NCI-H128 (cell line): ENCODE results near the gene PPM1H.
"Not testable (repeated sequence)": the region's sequence is repeated elsewhere in the genome, so short reads cannot be mapped to it uniquely, and the experiment has no call there.

Experiments used
- DNase-seq: peaks from one replicate; lab custom pipeline; 2025; ENCODE audit not compliant: unreplicated experiment; lab: John Stamatoyannopoulos, UW

Gene PPM1H, protein sequence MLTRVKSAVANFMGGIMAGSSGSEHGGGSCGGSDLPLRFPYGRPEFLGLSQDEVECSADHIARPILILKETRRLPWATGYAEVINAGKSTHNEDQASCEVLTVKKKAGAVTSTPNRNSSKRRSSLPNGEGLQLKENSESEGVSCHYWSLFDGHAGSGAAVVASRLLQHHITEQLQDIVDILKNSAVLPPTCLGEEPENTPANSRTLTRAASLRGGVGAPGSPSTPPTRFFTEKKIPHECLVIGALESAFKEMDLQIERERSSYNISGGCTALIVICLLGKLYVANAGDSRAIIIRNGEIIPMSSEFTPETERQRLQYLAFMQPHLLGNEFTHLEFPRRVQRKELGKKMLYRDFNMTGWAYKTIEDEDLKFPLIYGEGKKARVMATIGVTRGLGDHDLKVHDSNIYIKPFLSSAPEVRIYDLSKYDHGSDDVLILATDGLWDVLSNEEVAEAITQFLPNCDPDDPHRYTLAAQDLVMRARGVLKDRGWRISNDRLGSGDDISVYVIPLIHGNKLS

DNA sequence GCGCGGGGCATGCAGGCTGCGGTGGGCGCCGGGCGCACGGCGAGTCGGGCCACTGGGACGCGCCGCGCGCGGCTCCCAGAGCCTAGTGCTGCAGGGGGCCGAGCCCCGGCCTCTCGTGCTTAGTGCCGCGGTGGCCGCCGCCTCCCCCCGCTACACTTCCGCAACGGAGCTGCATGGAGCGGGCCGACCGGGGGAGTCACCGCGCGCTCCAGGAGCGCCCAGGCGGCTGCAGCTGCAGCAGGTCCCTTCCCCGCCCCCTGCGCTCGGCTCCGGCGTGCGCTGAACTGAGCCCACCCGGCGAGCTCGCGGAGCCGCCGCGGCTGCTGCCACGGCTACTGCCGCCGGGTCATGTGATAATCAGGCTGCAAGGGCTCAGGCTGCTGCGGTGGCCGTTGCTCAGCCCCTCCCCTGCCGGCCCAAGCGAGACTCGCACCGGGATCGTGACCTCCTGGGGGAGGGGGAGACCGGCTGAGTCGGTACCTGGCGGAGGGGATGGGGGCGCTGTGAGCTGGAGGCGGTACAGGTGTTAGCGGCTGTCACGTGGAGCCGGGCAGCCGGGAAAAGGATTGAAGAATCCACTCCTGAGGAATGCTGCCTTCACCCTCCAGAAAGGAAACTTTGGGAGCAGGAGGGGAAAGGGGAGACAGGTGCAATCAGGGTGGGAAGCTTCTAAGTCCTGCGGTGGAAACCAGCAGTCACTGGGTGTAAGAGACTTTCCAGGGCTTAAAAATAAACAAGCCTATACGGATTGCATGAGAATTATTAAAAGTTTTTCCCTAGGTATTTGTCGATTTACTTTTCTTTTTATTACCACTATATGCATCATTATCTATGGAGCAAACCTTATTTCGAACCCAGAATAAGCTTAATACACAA lies at the start of gene PPM1H:
TSS of gene PPM1H (minus strand) at position 352 of the 876 bp plus-strand sequence. CDS start 414 bp downstream, outside the sequence.
- DNase-seq, result peak; percentile 59

DNA sequence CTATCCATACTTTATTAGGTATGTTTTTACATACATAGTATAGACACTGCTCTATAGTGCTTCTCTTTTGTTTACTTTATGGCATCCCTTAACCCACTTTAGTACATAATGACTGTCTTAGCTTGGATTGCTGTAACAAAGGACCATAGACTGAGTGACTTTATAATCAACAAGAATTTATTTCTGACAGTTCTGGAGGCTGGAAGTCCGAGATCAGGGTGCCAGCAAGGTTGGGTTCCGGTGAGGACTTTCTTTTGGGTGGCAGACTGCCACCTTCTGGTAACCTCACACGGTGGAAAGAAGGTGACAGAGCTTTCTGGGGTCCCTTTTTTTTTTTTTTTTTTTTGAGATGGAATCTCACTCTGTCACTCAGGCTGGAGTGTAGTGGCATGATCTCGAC lies 48.6 kb upstream of the PPM1H start:
- DNase-seq, result no peak

GRCh38 chr12:62978768-62979167 lies 43.8 kb upstream of the PPM1H start:
- DNase-seq, result no peak

DNA sequence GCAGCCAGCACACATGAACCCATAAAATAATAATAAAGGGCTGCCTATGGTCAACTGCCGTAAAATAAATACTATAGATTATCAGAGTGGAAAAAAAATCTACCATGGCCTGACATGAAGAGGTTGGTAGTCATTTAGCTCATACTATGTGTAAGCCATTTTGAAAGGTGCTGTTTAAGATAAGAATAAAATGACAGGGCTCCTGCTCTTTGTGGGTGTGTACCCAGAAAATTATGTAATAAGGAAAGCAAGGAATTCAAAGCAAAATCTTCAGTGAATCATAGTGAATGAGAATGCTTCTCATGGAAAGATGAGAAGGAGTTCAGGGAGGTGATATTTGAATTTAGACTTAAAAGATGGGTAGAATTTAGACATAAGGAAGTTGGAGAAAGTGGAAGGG lies 42.9 kb upstream of the PPM1H start:
- no peak for DNase-seq

GRCh38 chr12:62977418-62977817 lies 42.5 kb upstream of the PPM1H start:
- no peak for DNase-seq

- DNase-seq, result no peak
Observed at GRCh38 chr12:62976110-62976662, 41.2 kb upstream of the PPM1H start.

- DNase-seq, result no peak
Observed at GRCh38 chr12:62971769-62972525, 37.0 kb upstream of the PPM1H start.

- DNase-seq, result no peak
Observed at GRCh38 chr12:62969695-62970094, 34.7 kb upstream of the PPM1H start.

- DNase-seq, result no peak
Observed at GRCh38 chr12:62967701-62968100, 32.8 kb upstream of the PPM1H start.

- DNase-seq, result no peak
Observed at GRCh38 chr12:62966990-62967506, 32.1 kb upstream of the PPM1H start.

- DNase-seq, result not testable (repeated sequence)
Observed at GRCh38 chr12:62966446-62966989, 31.6 kb upstream of the PPM1H start.

- DNase-seq, result not testable (repeated sequence)
Observed at GRCh38 chr12:62965700-62966099, 30.8 kb upstream of the PPM1H start.

- DNase-seq, result not testable (repeated sequence)
Observed at GRCh38 chr12:62965242-62965641, 30.3 kb upstream of the PPM1H start.

DNA sequence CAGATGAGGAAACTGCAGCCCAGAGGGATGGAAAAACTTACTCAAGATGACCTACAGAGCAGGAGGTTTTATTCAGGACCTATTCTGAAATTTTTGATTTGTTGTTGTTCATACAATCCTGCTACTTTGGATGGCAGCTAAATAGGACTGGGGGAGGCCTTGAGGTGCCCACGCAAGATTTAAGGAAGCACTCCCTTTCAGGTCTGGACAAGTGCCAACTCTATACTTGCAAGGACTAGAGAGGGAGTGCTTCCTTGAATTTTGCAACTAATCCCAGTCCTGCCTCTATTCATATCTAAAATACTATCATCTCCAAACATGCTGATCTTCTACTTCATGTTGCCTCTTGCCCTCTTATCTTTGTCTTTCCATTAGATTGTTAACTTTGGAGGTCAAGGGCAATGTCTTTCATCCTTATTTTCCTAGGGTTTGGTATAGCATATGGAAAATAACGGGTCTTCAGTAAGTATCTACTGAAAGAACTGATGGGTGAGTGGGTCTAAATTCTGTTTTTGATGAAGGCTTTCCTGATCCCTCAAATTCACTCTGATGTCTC lies 28.6 kb upstream of the PPM1H start:
- no peak for DNase-seq

- DNase-seq, result no peak
Observed at GRCh38 chr12:62960324-62960723, 25.4 kb upstream of the PPM1H start.

GRCh38 chr12:62959745-62960144 lies 24.8 kb upstream of the PPM1H start:
- DNase-seq, result no peak

- no peak for DNase-seq
Observed at GRCh38 chr12:62957233-62957953, 22.4 kb upstream of the PPM1H start.

DNA sequence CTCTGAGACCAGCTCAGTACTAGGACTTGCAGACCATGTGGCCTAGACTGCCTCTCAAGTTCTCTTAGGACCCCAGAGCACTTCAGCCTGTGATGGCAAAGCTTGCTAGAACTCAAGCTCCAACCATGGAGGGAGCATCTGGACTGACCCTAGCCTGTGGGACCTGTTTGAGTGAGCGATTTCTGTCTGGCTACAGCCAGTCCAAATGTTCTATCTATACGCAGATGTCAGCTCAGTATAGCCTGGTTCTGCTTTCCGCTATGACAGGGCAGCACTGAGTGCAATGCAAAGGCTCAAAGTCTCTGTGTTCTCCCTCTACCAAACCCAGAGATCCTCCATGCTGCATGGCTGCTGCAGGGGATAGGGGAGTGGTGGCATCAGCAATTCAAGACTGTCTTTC lies 20.7 kb upstream of the PPM1H start:
- no peak for DNase-seq

- no peak for DNase-seq
Observed at GRCh38 chr12:62950317-62950716, 15.4 kb upstream of the PPM1H start.
